K562 (cell line): ENCODE measurements around the gene PACRG.

Source experiments
- CHD2 ChIP-seq: IDR thresholded peaks from 2 replicates; pipeline ENCODE4 v1.6.1; 2011; ENCODE audit warnings: low read depth, low read length
- ESRRA ChIP-seq: fragments of 450-650 bp; IDR thresholded peaks from 2 replicates; pipeline ENCODE4 v1.6.1; 2014; ENCODE audit warnings: low read depth, mild to moderate bottlenecking, moderate library complexity, borderline replicate concordance
- EWSR1 ChIP-seq: fragments of 450-650 bp; IDR thresholded peaks from 2 replicates; pipeline ENCODE4 v1.6.1; 2018; ENCODE audit warnings: borderline replicate concordance, mild to moderate bottlenecking, low read depth, moderate library complexity; ENCODE audit not compliant: partially characterized antibody
- KAT7 ChIP-seq: sonication (generic); formaldehyde crosslinking; IDR thresholded peaks from 2 replicates; pipeline ENCODE4 v1.8.0; 2022; ENCODE audit warnings: missing genetic modification reagents, mild to moderate bottlenecking, borderline replicate concordance
- MTF1 ChIP-seq: fragments of 250-450 bp; sonication (Bioruptor Pico); IDR thresholded peaks from 2 replicates; pipeline ENCODE4 v1.9.0; 2021; ENCODE audit warnings: moderate library complexity, mild to moderate bottlenecking, inconsistent platforms, borderline replicate concordance
- NR3C1 ChIP-seq: sonication (generic); formaldehyde crosslinking; IDR thresholded peaks from 2 replicates; pipeline ENCODE4 v1.8.1; 2022; ENCODE audit warnings: missing genetic modification reagents
- RBM14 ChIP-seq: fragments of 200-400 bp; formaldehyde crosslinking; IDR thresholded peaks from 2 replicates; pipeline ENCODE4 v1.6.1; 2018; ENCODE audit warnings: low read depth, mild to moderate bottlenecking, low read length, moderate library complexity, borderline replicate concordance; ENCODE audit not compliant: insufficient read depth
- STAG1 ChIP-seq: sonication (generic); formaldehyde crosslinking; IDR thresholded peaks from 2 replicates; pipeline ENCODE4 v1.5.0; 2020; ENCODE audit warnings: missing genetic modification reagents, borderline replicate concordance
- ZNF146 ChIP-seq: IDR thresholded peaks from one replicate; pipeline ENCODE4 v1.6.1; 2018; ENCODE audit warnings: missing compliant biosample characterization; ENCODE audit not compliant: unreplicated experiment
- ZNF224 ChIP-seq: sonication (generic); formaldehyde crosslinking; IDR thresholded peaks from 2 replicates; pipeline ENCODE4 v1.8.0; 2022; ENCODE audit warnings: mild to moderate bottlenecking, missing genetic modification reagents
- ZSCAN32 ChIP-seq: fragments of 450-650 bp; formaldehyde crosslinking; IDR thresholded peaks from 2 replicates; pipeline ENCODE4 v1.4.0; 2020; ENCODE audit warnings: mild to moderate bottlenecking, moderate library complexity
- TF ChIP-seq, protein P1 (sequence below): fragments of 250-450 bp; sonication (Bioruptor Pico); IDR thresholded peaks from 2 replicates; pipeline ENCODE4 v1.5.1; 2021; ENCODE audit warnings: mild to moderate bottlenecking
- TF ChIP-seq, protein P2 (sequence below): sonication (generic); formaldehyde crosslinking; IDR thresholded peaks from 2 replicates; pipeline ENCODE4 v1.8.0; 2022; ENCODE audit warnings: mild to moderate bottlenecking, low read depth, missing genetic modification reagents
- TF ChIP-seq, protein P3 (sequence below): sonication (generic); formaldehyde crosslinking; IDR thresholded peaks from 2 replicates; pipeline ENCODE4 v1.8.1; 2023; ENCODE audit warnings: mild to moderate bottlenecking, missing genetic modification reagents, moderate library complexity

DNA sequence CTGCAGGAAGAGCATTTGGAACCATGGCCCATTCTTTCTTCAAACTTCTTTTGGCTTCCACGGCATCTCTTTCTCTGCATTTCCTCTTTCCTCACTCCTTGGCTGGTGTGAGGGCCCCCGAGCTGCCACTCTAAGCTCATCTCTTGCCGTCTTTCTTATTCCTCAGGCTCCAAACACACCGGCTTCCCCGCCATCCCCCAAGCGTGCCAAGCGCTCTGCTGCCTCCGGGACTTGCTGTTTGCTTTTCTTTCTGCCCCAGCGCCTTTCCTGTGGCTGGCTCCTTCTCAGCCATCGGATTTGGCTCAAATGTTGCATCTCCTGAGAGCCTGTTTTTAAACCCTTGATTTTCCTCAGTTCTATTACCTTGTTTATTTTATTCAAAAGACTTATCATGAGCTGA, 172.7 kb downstream of the PACRG start:
- TF ChIP-seq NR3C1 (CRISPR knock-in tag) (no peak), STAG1 (CRISPR knock-in tag) (no peak), ZNF224 (no peak), CHD2 (no peak), KAT7 (CRISPR knock-in tag) (no peak), EWSR1 (no peak), RBM14 (no peak), ESRRA (no peak), MTF1 (no peak), ZSCAN32 (CRISPR knock-in tag) (no peak), ZNF146 (no peak)
- TF ChIP-seq, protein P1, sequence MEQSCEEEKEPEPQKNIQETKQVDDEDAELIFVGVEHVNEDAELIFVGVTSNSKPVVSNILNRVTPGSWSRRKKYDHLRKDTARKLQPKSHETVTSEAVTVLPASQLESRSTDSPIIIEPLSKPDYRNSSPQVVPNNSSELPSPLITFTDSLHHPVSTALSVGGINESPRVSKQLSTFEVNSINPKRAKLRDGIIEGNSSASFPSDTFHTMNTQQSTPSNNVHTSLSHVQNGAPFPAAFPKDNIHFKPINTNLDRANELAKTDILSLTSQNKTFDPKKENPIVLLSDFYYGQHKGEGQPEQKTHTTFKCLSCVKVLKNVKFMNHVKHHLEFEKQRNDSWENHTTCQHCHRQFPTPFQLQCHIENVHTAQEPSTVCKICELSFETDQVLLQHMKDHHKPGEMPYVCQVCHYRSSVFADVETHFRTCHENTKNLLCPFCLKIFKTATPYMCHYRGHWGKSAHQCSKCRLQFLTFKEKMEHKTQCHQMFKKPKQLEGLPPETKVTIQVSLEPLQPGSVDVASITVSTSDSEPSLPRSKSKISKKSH (CRISPR knock-in tag), result no peak
- TF ChIP-seq, protein P2, sequence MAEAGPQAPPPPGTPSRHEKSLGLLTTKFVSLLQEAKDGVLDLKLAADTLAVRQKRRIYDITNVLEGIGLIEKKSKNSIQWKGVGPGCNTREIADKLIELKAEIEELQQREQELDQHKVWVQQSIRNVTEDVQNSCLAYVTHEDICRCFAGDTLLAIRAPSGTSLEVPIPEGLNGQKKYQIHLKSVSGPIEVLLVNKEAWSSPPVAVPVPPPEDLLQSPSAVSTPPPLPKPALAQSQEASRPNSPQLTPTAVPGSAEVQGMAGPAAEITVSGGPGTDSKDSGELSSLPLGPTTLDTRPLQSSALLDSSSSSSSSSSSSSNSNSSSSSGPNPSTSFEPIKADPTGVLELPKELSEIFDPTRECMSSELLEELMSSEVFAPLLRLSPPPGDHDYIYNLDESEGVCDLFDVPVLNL (CRISPR knock-in tag), result no peak
- TF ChIP-seq, protein P3, sequence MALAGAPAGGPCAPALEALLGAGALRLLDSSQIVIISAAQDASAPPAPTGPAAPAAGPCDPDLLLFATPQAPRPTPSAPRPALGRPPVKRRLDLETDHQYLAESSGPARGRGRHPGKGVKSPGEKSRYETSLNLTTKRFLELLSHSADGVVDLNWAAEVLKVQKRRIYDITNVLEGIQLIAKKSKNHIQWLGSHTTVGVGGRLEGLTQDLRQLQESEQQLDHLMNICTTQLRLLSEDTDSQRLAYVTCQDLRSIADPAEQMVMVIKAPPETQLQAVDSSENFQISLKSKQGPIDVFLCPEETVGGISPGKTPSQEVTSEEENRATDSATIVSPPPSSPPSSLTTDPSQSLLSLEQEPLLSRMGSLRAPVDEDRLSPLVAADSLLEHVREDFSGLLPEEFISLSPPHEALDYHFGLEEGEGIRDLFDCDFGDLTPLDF (CRISPR knock-in tag), result no peak
